OCI-LY1 (cell line): ENCODE measurements around the gene ADO.

Experiments used
- H2AFZ ChIP-seq: fragments of 200-600 bp; sonication (generic), shearing (Covaris generic); 2 replicates; pipeline ENCODE4 v1.6.0; 2014; ENCODE audit warnings: antibody characterized with exemption, mild to moderate bottlenecking, low read length
- H3F3A ChIP-seq: fragments of 200-600 bp; sonication (generic), shearing (Covaris generic); 2 replicates; pipeline ENCODE4 v1.6.0; 2014; ENCODE audit warnings: mild to moderate bottlenecking, antibody characterized with exemption, low read length, moderate library complexity; ENCODE audit not compliant: insufficient read depth
- H3K27ac ChIP-seq: fragments of 200-600 bp; sonication (generic); 2 replicates; pipeline ENCODE4 v1.5.1; 2014; ENCODE audit warnings: low read length, mixed run types, mild to moderate bottlenecking, low read depth; ENCODE audit not compliant: poor library complexity, severe bottlenecking
- H3K27me3 ChIP-seq: fragments of 200-600 bp; sonication (generic); 2 replicates; pipeline ENCODE4 v1.6.0; 2014; ENCODE audit warnings: antibody characterized with exemption, mild to moderate bottlenecking, low read length, moderate library complexity; ENCODE audit not compliant: insufficient read depth
- H3K36me3 ChIP-seq: fragments of 200-600 bp; sonication (generic); 2 replicates; pipeline ENCODE4 v1.6.1; 2014; ENCODE audit warnings: mild to moderate bottlenecking, antibody characterized with exemption, low read length, moderate library complexity, mixed read lengths; ENCODE audit not compliant: insufficient read depth
- H3K4me1 ChIP-seq: fragments of 200-600 bp; sonication (generic); 2 replicates; pipeline ENCODE4 v1.5.1; 2014; ENCODE audit warnings: mild to moderate bottlenecking, low read length, moderate library complexity; ENCODE audit not compliant: insufficient read depth, severe bottlenecking
- H3K4me2 ChIP-seq: fragments of 200-600 bp; sonication (generic), shearing (Covaris generic); 2 replicates; pipeline ENCODE4 v1.6.1; 2014; ENCODE audit warnings: low read length
- H3K4me3 ChIP-seq: fragments of 200-600 bp; sonication (generic); 2 replicates; pipeline ENCODE4 v1.5.1; 2014; ENCODE audit warnings: low read length, low read depth, mild to moderate bottlenecking, mixed read lengths; ENCODE audit not compliant: poor library complexity, severe bottlenecking
- H3K79me2 ChIP-seq: fragments of 200-600 bp; shearing (Covaris generic); 2 replicates; pipeline ENCODE4 v1.6.1; 2016; ENCODE audit warnings: mixed run types, low read length, mixed read lengths; ENCODE audit not compliant: insufficient read depth
- H3K9ac ChIP-seq: fragments of 200-600 bp; sonication (generic), shearing (Covaris generic); 2 replicates; pipeline ENCODE4 v1.6.1; 2014; ENCODE audit warnings: mild to moderate bottlenecking, low read length, mixed read lengths
- H3K9me2 ChIP-seq: fragments of 200-600 bp; sonication (generic), shearing (Covaris generic); 2 replicates; pipeline ENCODE4 v1.6.1; 2014; ENCODE audit warnings: low read depth, mild to moderate bottlenecking, low read length, mixed read lengths
- H3K9me3 ChIP-seq: fragments of 200-600 bp; shearing (Covaris generic); 2 replicates; pipeline ENCODE4 v1.6.1; 2014; ENCODE audit warnings: low read length, mixed read lengths
- H4K20me1 ChIP-seq: fragments of 200-600 bp; sonication (generic), shearing (Covaris generic); 2 replicates; pipeline ENCODE4 v1.6.0; 2016; ENCODE audit warnings: mild to moderate bottlenecking, low read length; ENCODE audit not compliant: insufficient read depth
- EZH2 ChIP-seq: fragments of 200-600 bp; sonication (generic), shearing (Covaris generic); IDR thresholded peaks from 2 replicates; pipeline ENCODE4 v1.8.0; 2017; ENCODE audit warnings: borderline replicate concordance, mixed run types, mild to moderate bottlenecking, antibody characterized with exemption, low read length, moderate library complexity, mixed read lengths
- TF ChIP-seq, protein P1 (sequence below): fragments of 200-600 bp; sonication (generic), shearing (Covaris generic); IDR thresholded peaks from 2 replicates; pipeline ENCODE4 v1.5.1; 2017; ENCODE audit warnings: mild to moderate bottlenecking, antibody characterized with exemption, low read length, moderate library complexity, mixed read lengths

The ADO gene

DNA sequence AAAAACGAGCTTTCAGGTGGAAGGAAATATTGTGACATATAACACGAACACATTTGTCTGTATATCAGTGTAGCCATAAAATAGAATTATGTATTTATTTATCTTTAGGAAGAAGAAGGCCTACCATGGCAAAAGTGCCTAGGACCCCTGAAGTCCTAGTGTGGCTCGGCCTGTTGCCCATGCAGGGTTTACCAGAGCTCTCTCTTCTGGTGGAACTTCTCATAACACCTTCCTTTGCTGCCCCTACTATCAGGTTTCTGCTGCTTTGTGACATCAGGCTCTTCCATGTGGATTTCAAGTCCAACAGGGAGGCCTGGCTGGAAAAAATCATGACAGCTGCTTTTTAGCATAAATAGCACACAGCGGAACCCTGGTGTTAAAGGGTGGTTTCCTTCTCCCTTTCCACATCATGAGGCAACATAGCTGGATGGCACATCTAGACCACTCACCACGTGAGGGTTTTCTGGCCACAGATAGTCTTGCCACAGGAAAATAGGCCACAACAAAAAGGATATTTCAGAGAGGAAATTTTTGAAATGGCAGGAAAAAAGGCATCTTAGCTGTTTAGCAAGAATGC is 44.8 kb upstream of the ADO start:
- Histone ChIP-seq H3K9me3 (no peaks in the 10 kb centered on the region), H3K27ac (no peak overlapping the region), H3K27me3 (0 out of 2 replicates have a peak, but pooled peaks cover 4% of the 10 kb centered on the region), H3K4me2 (no peak overlapping the region), H4K20me1 (no peaks in the 10 kb centered on the region), H3K9ac (no peak overlapping the region), H3K36me3 (no peaks in the 10 kb centered on the region), H3K4me1 (no peaks in the 10 kb centered on the region), H2AFZ (no peak overlapping the region), H3K4me3 (no peak overlapping the region), H3K9me2 (no peaks in the 10 kb centered on the region), H3F3A (no peaks in the 10 kb centered on the region), H3K79me2 (no peaks in the 10 kb centered on the region)
- no peak for TF ChIP-seq EZH2

DNA sequence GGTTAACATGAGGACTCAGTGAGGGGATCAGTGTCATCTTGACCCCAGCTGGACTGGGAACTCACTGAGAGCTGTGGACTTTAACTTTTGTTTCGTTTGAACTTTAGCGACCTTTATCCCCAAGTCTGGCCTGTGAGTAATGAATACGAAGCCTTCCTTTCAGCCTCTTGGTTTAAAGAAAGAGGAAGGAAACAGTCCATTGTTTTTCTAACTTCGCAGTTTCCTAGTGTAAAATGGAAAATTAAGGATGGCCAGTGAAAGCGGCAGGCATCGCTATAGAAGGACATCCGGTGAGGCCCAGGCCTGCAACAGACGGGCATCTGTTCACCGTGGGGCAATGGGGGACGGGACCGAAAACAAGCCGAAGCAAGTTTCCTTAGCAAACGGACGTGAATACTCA is 44.1 kb upstream of the ADO start:
- Histone ChIP-seq H3K27me3 (0 out of 2 replicates have a peak, but pooled peaks cover 4% of the 10 kb centered on the region), H3K9me2 (no peaks in the 10 kb centered on the region), H4K20me1 (no peaks in the 10 kb centered on the region), H2AFZ (no peak overlapping the region), H3K9me3 (no peaks in the 10 kb centered on the region), H3K27ac (no peak overlapping the region), H3K79me2 (no peaks in the 10 kb centered on the region), H3K4me2 (no peak overlapping the region), H3K36me3 (no peaks in the 10 kb centered on the region), H3K4me1 (no peaks in the 10 kb centered on the region), H3F3A (no peaks in the 10 kb centered on the region), H3K4me3 (no peak overlapping the region), H3K9ac (no peak overlapping the region)
- TF ChIP-seq EZH2, result no peak
- TF ChIP-seq, protein P1, sequence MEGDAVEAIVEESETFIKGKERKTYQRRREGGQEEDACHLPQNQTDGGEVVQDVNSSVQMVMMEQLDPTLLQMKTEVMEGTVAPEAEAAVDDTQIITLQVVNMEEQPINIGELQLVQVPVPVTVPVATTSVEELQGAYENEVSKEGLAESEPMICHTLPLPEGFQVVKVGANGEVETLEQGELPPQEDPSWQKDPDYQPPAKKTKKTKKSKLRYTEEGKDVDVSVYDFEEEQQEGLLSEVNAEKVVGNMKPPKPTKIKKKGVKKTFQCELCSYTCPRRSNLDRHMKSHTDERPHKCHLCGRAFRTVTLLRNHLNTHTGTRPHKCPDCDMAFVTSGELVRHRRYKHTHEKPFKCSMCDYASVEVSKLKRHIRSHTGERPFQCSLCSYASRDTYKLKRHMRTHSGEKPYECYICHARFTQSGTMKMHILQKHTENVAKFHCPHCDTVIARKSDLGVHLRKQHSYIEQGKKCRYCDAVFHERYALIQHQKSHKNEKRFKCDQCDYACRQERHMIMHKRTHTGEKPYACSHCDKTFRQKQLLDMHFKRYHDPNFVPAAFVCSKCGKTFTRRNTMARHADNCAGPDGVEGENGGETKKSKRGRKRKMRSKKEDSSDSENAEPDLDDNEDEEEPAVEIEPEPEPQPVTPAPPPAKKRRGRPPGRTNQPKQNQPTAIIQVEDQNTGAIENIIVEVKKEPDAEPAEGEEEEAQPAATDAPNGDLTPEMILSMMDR, result no peak

DNA sequence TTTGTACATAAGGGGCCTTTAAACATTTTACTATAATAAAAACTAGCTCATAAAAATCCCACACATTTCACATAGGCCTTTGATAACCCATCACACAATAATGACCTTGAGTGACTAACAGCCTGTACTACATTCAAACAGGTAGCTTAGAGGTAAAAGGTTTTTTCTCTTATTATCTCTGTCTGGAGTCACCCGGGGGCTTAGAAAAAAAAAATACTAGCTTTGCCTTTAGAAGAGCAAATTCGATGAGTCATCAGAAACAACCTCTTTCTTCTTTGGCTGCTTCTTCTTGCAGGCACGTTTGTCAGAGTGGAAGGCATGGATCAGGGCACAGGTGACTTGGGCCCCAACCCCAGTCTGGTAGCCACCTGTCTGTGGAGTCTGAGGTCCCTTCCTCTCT is 43.4 kb upstream of the ADO start:
- Histone ChIP-seq H3K79me2 (no peaks in the 10 kb centered on the region), H4K20me1 (no peaks in the 10 kb centered on the region), H3K36me3 (no peaks in the 10 kb centered on the region), H3K4me1 (no peaks in the 10 kb centered on the region), H3K9me2 (no peaks in the 10 kb centered on the region), H3K4me3 (no peak overlapping the region), H3K4me2 (no peak overlapping the region), H3F3A (no peaks in the 10 kb centered on the region), H3K9ac (no peak overlapping the region), H3K27ac (no peak overlapping the region), H3K9me3 (no peaks in the 10 kb centered on the region), H2AFZ (no peak overlapping the region), H3K27me3 (0 out of 2 replicates have a peak, but pooled peaks cover 4% of the 10 kb centered on the region)
- TF ChIP-seq EZH2, result no peak
- TF ChIP-seq, protein P1, result no peak

DNA sequence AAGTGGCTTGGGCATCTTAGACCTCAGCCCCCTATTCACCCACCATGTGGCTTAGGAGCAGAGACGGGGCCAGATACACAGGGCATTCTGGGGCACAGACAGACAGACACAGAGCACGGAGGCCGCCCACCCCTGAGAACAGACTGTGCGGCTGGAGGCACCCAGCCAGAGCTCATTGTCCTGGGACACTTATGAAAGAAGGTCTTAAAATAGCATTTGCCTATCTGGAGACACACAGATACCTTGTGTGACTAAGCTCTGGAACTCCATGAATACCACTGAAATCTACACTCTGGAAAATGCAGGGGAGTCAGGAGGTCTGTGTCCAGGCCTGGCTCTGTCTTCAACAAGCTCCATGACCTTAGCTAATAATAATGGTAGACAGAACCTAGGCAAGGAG is 41.4 kb upstream of the ADO start:
- no peaks in the 10 kb centered on the region for H3K36me3 ChIP-seq
- H3K4me1 ChIP-seq, result no peaks in the 10 kb centered on the region
- 0 out of 2 replicates have a peak, but pooled peaks cover 4% of the 10 kb centered on the region for H3K27me3 ChIP-seq
- no peaks in the 10 kb centered on the region for H4K20me1 ChIP-seq
- H3K4me2 ChIP-seq, result no peak overlapping the region
- H3K27ac ChIP-seq, result no peak overlapping the region
- H3K9me3 ChIP-seq, result no peaks in the 10 kb centered on the region
- no peaks in the 10 kb centered on the region for H3K9me2 ChIP-seq
- H3K4me3 ChIP-seq, result no peak overlapping the region
- no peaks in the 10 kb centered on the region for H3K79me2 ChIP-seq
- TF ChIP-seq, protein P1, result no peak
- TF ChIP-seq EZH2, result no peak
- H3F3A ChIP-seq, result no peaks in the 10 kb centered on the region
- H3K9ac ChIP-seq, result no peak overlapping the region
- H2AFZ ChIP-seq, result no peak overlapping the region
